Fibroblast of lung (primary cell): ENCODE measurements around the gene ILRUN. TPM values are rescaled to one million over a fixed set of nuclear protein-coding genes. Genes with fewer than 3 reads are reported as not detected.
"Not testable (repeated sequence)": the region's sequence is repeated elsewhere in the genome, so short reads cannot be mapped to it uniquely, and the experiment has no call there.

Experiments used
- DNase-seq, 2 donors: peaks; one replicate each; pipeline versions ENCODE4 v3.0.0 to v3.0.0-alpha.2; 2010; ENCODE audit warnings: low read depth in 2 of 2
- H2AFZ ChIP-seq: 2 replicates; pipeline ENCODE4 v1.5.1; 2012; ENCODE audit warnings: low read length, control low read depth, inconsistent platforms
- H3K27ac ChIP-seq: 2 replicates; pipeline ENCODE4 v1.5.1; 2011; ENCODE audit warnings: low read length, control low read depth; ENCODE audit not compliant: insufficient read depth
- H3K27me3 ChIP-seq: 2 replicates; pipeline ENCODE4 v1.5.1; 2011; ENCODE audit warnings: mild to moderate bottlenecking, low read length; ENCODE audit not compliant: control insufficient read depth, insufficient read depth
- H3K36me3 ChIP-seq: 2 replicates; pipeline ENCODE4 v1.5.1; 2011; ENCODE audit warnings: low read length; ENCODE audit not compliant: control insufficient read depth, insufficient read depth
- H3K4me1 ChIP-seq: 2 replicates; pipeline ENCODE4 v1.5.1; 2011; ENCODE audit warnings: low read length; ENCODE audit not compliant: control insufficient read depth, insufficient read depth; ENCODE audit errors: extremely low read depth
- H3K4me2 ChIP-seq: 2 replicates; pipeline ENCODE4 v1.5.1; 2011; ENCODE audit warnings: low read length, control low read depth; ENCODE audit not compliant: insufficient read depth; ENCODE audit errors: extremely low read depth
- H3K4me3 ChIP-seq, 4 experiments: fragments of 200-600 bp in 1 of 4; sonication (generic) in 1 of 4; replicated peaks in 1 of 4; 2 replicates each; pipeline ENCODE4 v1.5.1; 2011 to 2016; ENCODE audit warnings: low read length in 4 of 4, low read depth in 3 of 4, mild to moderate bottlenecking in 3 of 4, control low read depth in 2 of 4, inconsistent platforms in 1 of 4, mixed read lengths in 1 of 4; ENCODE audit not compliant: insufficient read depth in 1 of 4; ENCODE audit errors: control extremely low read depth in 1 of 4
- H3K79me2 ChIP-seq: 2 replicates; pipeline ENCODE4 v1.5.1; 2012; ENCODE audit warnings: mild to moderate bottlenecking, low read length, inconsistent platforms; ENCODE audit not compliant: control insufficient read depth, insufficient read depth
- H3K9ac ChIP-seq: 2 replicates; pipeline ENCODE4 v1.5.1; 2011; ENCODE audit warnings: mild to moderate bottlenecking, low read length, control low read depth; ENCODE audit not compliant: insufficient read depth
- H3K9me3 ChIP-seq: 2 replicates; pipeline ENCODE4 v1.5.1; 2012; ENCODE audit warnings: low read depth, low read length; ENCODE audit not compliant: control insufficient read depth, insufficient read depth
- H4K20me1 ChIP-seq: 2 replicates; pipeline ENCODE4 v1.5.1; 2011; ENCODE audit warnings: low read length; ENCODE audit not compliant: control insufficient read depth, insufficient read depth; ENCODE audit errors: extremely low read depth
- CTCF ChIP-seq, 2 donors: IDR thresholded peaks in 1 of 2; conservative IDR thresholded peaks in 1 of 2; 1 replicate in 1 of 2; 2 replicates in 1 of 2; pipeline ENCODE4 v1.5.1; 2011 to 2012; ENCODE audit warnings: low read length in 2 of 2, control low read depth in 1 of 2, inconsistent platforms in 1 of 2, low read depth in 1 of 2, mild to moderate bottlenecking in 1 of 2
- EZH2 ChIP-seq: IDR thresholded peaks from 2 replicates; pipeline ENCODE4 v1.5.1; 2012; ENCODE audit warnings: low read length, control low read depth, mild to moderate bottlenecking; ENCODE audit errors: missing control alignments
- polyA plus RNA-seq, 2 donors: library from polyadenylated mRNA; depleted of rRNA in 1 of 2; stranded (reverse) in 1 of 2; unstranded in 1 of 2; fragments of >200 nt; gene quantifications; 2 replicates each; pipeline ENCODE4 v1.2.1, GENCODE V29; 2011 to 2012; ENCODE audit warnings: missing spikeins in 1 of 2
- total RNA-seq: library from RNA; depleted of rRNA; stranded (reverse); fragments of >200 nt; gene quantifications from 2 replicates; pipeline ENCODE4 v1.2.1, GENCODE V29; 2014

ILRUN gene
- total and polyA plus RNA-seq, 2 donors (not counting 1 experiment from before 2014, with no cell fraction given) = 44.1 to 60.1 TPM

GRCh38 chr6:34654061-34654710 lies 42.4 kb downstream of the ILRUN start:
- Histone ChIP-seq H3K27ac (no peak overlapping the region), H3K79me2 (peaks cover 41% of the 10 kb centered on the region), H2AFZ (no peak overlapping the region), H3K9me3 (no peaks in the 10 kb centered on the region), H3K36me3 (no peaks in the 10 kb centered on the region), H4K20me1 (no peaks in the 10 kb centered on the region), H3K4me2 (no peak overlapping the region), H3K4me3 (no peak overlapping the region), H3K27me3 (no peaks in the 10 kb centered on the region), H3K9ac (no peak overlapping the region), H3K4me1 (peaks cover 7% of the 10 kb centered on the region)
- no peak for TF ChIP-seq EZH2
- TF ChIP-seq CTCF (conservative IDR thresholded peaks at IDR 0.05 in 1 of 2, IDR thresholded peaks at IDR 0.05 in 1 of 2; ENCODE audit: low read depth in 1 of 2, low read length in 2 of 2) = no peak
- DNase-seq = no peak

DNA sequence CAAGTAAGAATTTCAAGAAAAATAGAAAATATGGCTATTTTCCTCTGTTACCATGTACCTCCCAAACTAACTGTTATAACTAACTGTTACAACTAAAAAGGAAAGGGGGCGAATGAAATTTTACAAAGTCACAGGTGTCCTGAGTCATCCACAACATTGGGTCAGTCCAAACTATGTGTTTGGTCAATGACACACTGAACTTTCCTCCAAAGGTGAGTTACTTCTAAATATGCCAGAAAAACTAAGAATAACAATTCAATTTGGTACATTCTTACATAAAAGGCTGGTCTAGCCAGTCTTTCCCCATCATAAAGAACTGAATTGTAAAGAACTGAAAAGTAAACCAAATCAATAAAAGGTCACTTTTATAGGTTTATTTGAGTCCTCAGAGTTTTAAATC lies 44.3 kb downstream of the ILRUN start:
- Histone ChIP-seq H3K36me3 (no peaks in the 10 kb centered on the region), H3K27ac (no peak overlapping the region), H3K79me2 (peaks cover 40% of the 10 kb centered on the region), H3K9ac (no peak overlapping the region), H2AFZ (no peak overlapping the region), H3K27me3 (no peaks in the 10 kb centered on the region), H4K20me1 (no peaks in the 10 kb centered on the region), H3K9me3 (no peaks in the 10 kb centered on the region), H3K4me2 (no peak overlapping the region), H3K4me3 (no peak overlapping the region), H3K4me1 (peaks cover 4% of the 10 kb centered on the region)
- DNase-seq = no peak
- TF ChIP-seq CTCF (conservative IDR thresholded peaks at IDR 0.05 in 1 of 2, IDR thresholded peaks at IDR 0.05 in 1 of 2; ENCODE audit: low read depth in 1 of 2, low read length in 2 of 2) (no peak), EZH2 (no peak)

DNA sequence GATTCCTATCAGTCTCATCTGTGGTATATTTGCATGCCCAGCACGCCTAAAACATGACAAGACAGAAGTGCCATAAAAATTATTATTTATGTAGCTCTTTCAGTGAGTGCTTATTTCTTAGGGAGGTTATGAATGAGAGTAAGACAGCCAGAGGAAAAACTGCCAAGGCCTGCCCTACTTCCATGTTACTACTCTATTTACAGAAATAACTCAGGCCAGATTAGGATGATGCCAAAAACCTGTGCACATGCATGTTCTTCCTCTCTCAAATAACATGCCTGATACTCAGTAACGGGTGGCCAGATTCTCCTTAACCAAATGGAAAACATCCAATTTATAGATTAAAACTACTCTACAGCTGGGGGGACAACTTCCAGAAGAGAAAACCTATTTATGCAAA lies 45.7 kb downstream of the ILRUN start:
- Histone ChIP-seq H4K20me1 (no peaks in the 10 kb centered on the region), H3K9ac (no peak overlapping the region), H3K4me2 (no peak overlapping the region), H3K4me1 (no peaks in the 10 kb centered on the region), H3K27ac (no peak overlapping the region), H3K36me3 (peaks cover 3% of the 10 kb centered on the region), H3K4me3 (no peak overlapping the region), H2AFZ (no peak overlapping the region), H3K27me3 (no peaks in the 10 kb centered on the region), H3K79me2 (peaks cover 38% of the 10 kb centered on the region), H3K9me3 (no peaks in the 10 kb centered on the region)
- TF ChIP-seq EZH2 = no peak
- TF ChIP-seq CTCF (conservative IDR thresholded peaks at IDR 0.05 in 1 of 2, IDR thresholded peaks at IDR 0.05 in 1 of 2; ENCODE audit: low read depth in 1 of 2, low read length in 2 of 2) = no peak
- no peak for DNase-seq

DNA sequence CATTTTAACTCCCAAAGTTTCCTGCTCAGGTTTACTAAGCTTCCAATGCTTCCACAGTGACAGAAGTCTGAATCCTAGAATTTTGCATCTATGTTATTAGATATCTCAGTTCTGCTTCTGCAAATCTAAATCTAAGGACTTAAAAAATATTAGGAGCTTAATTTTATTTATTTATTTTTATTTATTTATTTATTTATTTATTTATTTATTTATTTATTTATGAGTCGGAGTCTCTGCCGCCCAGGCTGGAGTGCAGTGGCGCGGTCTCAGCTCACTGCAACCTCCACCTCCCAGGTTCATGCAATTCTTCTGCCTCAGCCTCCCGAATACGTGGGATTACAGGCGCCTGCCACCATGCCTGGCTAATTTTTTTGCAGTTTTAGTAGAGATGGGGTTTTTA lies 46.3 kb downstream of the ILRUN start:
- not testable (repeated sequence) for H3K9me3 ChIP-seq, H3K27ac ChIP-seq, H3K27me3 ChIP-seq, H4K20me1 ChIP-seq, H3K4me1 ChIP-seq, H3K36me3 ChIP-seq, H2AFZ ChIP-seq, H3K4me3 ChIP-seq, H3K4me2 ChIP-seq, H3K9ac ChIP-seq, DNase-seq
- peaks cover 32% of the 10 kb centered on the region for H3K79me2 ChIP-seq
